Type B pancreatic cell (in vitro differentiated cells): ENCODE measurements around the gene FEZF1. TPM values are rescaled to one million over a fixed set of nuclear protein-coding genes. Genes with fewer than 3 reads are reported as not detected.

Experiments used
- DNase-seq: peaks from one replicate; pipeline ENCODE4 v3.0.0; 2021; ENCODE audit warnings: mixed read lengths; ENCODE audit not compliant: unreplicated experiment; ENCODE audit errors: extremely low spot score
- H3K27ac Mint-ChIP-seq: 2 replicates; pipeline ENCODE4 v1.8.0; 2021; ENCODE audit warnings: mild to moderate bottlenecking, mixed read lengths
- H3K27me3 Mint-ChIP-seq: 2 replicates; pipeline ENCODE4 v1.8.0; 2021; ENCODE audit warnings: mixed read lengths
- H3K36me3 Mint-ChIP-seq: 2 replicates; pipeline ENCODE4 v1.8.0; 2021; ENCODE audit warnings: mixed read lengths
- H3K4me1 Mint-ChIP-seq: one replicate; pipeline ENCODE4 v1.8.0; 2021; ENCODE audit warnings: mixed read lengths; ENCODE audit not compliant: unreplicated experiment
- H3K4me3 Mint-ChIP-seq: 2 replicates; pipeline ENCODE4 v1.8.0; 2021; ENCODE audit warnings: mild to moderate bottlenecking, mixed read lengths
- H3K9me3 Mint-ChIP-seq: 2 replicates; pipeline ENCODE4 v1.8.0; 2021; ENCODE audit warnings: mixed read lengths
- CTCF ChIP-seq: fragments of 200-600 bp; sonication (generic); conservative IDR thresholded peaks from 2 replicates; pipeline ENCODE4 v1.5.0; 2021; ENCODE audit warnings: antibody characterized with exemption, mild to moderate bottlenecking
- total RNA-seq: library from RNA; stranded (reverse); gene quantifications from 2 replicates; pipeline ENCODE4 v1.2.1, GENCODE V29; 2021; ENCODE audit warnings: low replicate concordance

The FEZF1 gene
- total RNA-seq, 1 donor from 2014 or later, result not detected

- no peaks in the 10 kb centered on the region for H3K4me1 Mint-ChIP-seq
- H3K27me3 Mint-ChIP-seq, result peaks cover 25% of the 10 kb centered on the region
- DNase-seq, result no peak
- H3K4me3 Mint-ChIP-seq, result no peak overlapping the region
- no peaks in the 10 kb centered on the region for H3K36me3 Mint-ChIP-seq
- H3K27ac Mint-ChIP-seq, result no peak overlapping the region
- H3K9me3 Mint-ChIP-seq, result no peaks in the 10 kb centered on the region
- TF ChIP-seq CTCF, result no peak
Observed at GRCh38 chr7:122258971-122259370, 45.6 kb downstream of the FEZF1 start.

- Mint-ChIP-seq H3K4me3 (no peak overlapping the region), H3K36me3 (no peaks in the 10 kb centered on the region), H3K4me1 (no peaks in the 10 kb centered on the region), H3K9me3 (no peaks in the 10 kb centered on the region), H3K27me3 (peaks cover 35% of the 10 kb centered on the region), H3K27ac (no peak overlapping the region)
- no peak for TF ChIP-seq CTCF
- no peak for DNase-seq
Observed at GRCh38 chr7:122257056-122257455, 47.5 kb downstream of the FEZF1 start.

GRCh38 chr7:122256046-122256445, 48.5 kb downstream of the FEZF1 start:
- no peak for TF ChIP-seq CTCF
- DNase-seq, result no peak
- peaks cover 33% of the 10 kb centered on the region for H3K27me3 Mint-ChIP-seq

GRCh38 chr7:122255454-122255853, 49.1 kb downstream of the FEZF1 start:
- no peaks in the 10 kb centered on the region for H3K9me3 Mint-ChIP-seq
- no peak for TF ChIP-seq CTCF

More at GRCh38 chr7:122256046-122256445, 48.5 kb downstream of the FEZF1 start:
- Mint-ChIP-seq H3K36me3 (no peaks in the 10 kb centered on the region), H3K9me3 (no peaks in the 10 kb centered on the region), H3K4me1 (no peaks in the 10 kb centered on the region), H3K4me3 (no peak overlapping the region), H3K27ac (no peak overlapping the region)

More at GRCh38 chr7:122255454-122255853, 49.1 kb downstream of the FEZF1 start:
- Mint-ChIP-seq H3K4me3 (no peak overlapping the region), H3K4me1 (no peaks in the 10 kb centered on the region), H3K27ac (no peak overlapping the region), H3K27me3 (peaks cover 35% of the 10 kb centered on the region), H3K36me3 (no peaks in the 10 kb centered on the region)
- DNase-seq, result no peak

Other genes starting within 250 kb of the FEZF1 start
- 6.3 and 40.8 TPM in 2 replicates for gene AASS, start 160.5 kb downstream of the FEZF1 start, total RNA-seq